ENCODE measurements around the gene CPNE7. TPM values are rescaled to one million over a fixed set of nuclear protein-coding genes. Genes with fewer than 3 reads are reported as not detected.
A peak's percentile ranks its signal among the peaks of the same experiment; 100 is the strongest.

The CPNE7 gene
- total and polyA plus RNA-seq, 2 of the 13 experiments (the other 11 are each of a cell fraction or from before 2014, with no cell fraction given): 0.59 TPM; not detected in 1

DNA sequence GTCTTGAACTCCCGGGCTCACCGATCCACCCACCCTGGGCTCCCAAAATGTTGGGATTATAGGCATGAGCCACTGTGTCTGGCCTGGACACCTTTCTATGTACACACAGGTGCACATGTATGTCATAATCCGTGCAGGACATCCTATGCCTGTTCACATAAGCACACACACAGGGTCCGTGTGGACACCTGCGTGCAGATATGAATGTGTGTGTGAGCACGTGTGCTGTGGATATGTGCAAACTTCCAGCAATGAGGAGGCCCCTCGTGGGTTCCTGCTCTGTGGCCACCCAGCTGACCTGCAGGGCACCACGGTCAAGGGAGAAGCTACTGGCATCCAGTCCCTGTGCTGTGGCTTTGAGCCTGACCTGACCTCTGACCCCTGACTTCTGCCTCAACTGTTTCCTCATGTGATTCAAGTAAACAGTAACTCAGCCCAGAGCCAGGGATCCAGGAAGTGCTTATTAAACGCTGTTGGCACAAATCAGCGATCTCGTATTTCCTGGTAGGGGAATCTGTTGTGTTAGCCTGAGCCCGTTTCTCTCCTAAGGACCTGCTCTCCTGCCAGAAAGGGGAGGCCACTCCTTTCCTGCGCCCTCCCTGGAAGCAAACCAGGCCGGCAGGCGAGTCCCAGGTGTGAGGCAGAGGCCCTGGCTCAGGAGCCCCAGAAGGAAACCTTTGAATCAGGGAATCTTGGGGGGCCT is 6.5 kb downstream of the CPNE7 start (continued):
- TF ChIP-seq HDAC1 (CRISPR knock-in tag; IDR thresholded peaks at IDR 0.05) (peak; percentile 74), U2AF2 (IDR thresholded peaks at IDR 0.05; ENCODE audit: low read depth, low read length) (no peak), NR2C2 (CRISPR knock-in tag; IDR thresholded peaks at IDR 0.05; ENCODE audit: borderline replicate concordance) (peak; percentile 95), ZBTB7B (CRISPR knock-in tag; IDR thresholded peaks at IDR 0.05) (peak; percentile 5; the same call in 1 of the 2 replicates), ZNF205 (CRISPR knock-in tag; IDR thresholded peaks at IDR 0.05) (no peak), ZNF121 (CRISPR knock-in tag; IDR thresholded peaks at IDR 0.05) (no peak), SAP130 (CRISPR knock-in tag; IDR thresholded peaks at IDR 0.05; ENCODE audit: low read depth) (peak; percentile 87), TBX3 (IDR thresholded peaks at IDR 0.05; ENCODE audit: borderline replicate concordance) (no peak), KAT8 (CRISPR knock-in tag; IDR thresholded peaks at IDR 0.05) (peak; percentile 58), PTBP1 (IDR thresholded peaks at IDR 0.05; ENCODE audit: low read depth, low read length, poor library complexity, severe bottlenecking) (no peak), CC2D1A (CRISPR knock-in tag; IDR thresholded peaks at IDR 0.05) (no peak), TGIF2 (CRISPR knock-in tag; IDR thresholded peaks at IDR 0.05) (no peak), PPARG (CRISPR knock-in tag; conservative IDR thresholded peaks at IDR 0.05) (0 out of 2 replicates have a peak, but pooled peaks have one; percentile 22), ZKSCAN5 (CRISPR knock-in tag; IDR thresholded peaks at IDR 0.05) (no peak), MLLT10 (CRISPR knock-in tag; IDR thresholded peaks at IDR 0.05) (no peak), SMC3 (IDR thresholded peaks at IDR 0.05; ENCODE audit: low read length) (no peak), MEIS1 (CRISPR knock-in tag; IDR thresholded peaks at IDR 0.05; ENCODE audit: borderline replicate concordance) (no peak), HOXA9 (CRISPR knock-in tag; IDR thresholded peaks at IDR 0.05; ENCODE audit: borderline replicate concordance) (no peak), NR2F6 (IDR thresholded peaks at IDR 0.05) (peak; percentile 99), NR2F6 (CRISPR knock-in tag; IDR thresholded peaks at IDR 0.05) (peak; percentile 99), ZNF260 (CRISPR knock-in tag; IDR thresholded peaks at IDR 0.05; ENCODE audit: borderline replicate concordance, low read depth) (no peak), ZNF777 (CRISPR knock-in tag; IDR thresholded peaks at IDR 0.05) (no peak), ZKSCAN8 (CRISPR knock-in tag; IDR thresholded peaks at IDR 0.05; ENCODE audit: borderline replicate concordance) (no peak), RNF2 (conservative IDR thresholded peaks at IDR 0.05; ENCODE audit: low read depth) (no peak)
- TF ChIP-seq, protein P1, sequence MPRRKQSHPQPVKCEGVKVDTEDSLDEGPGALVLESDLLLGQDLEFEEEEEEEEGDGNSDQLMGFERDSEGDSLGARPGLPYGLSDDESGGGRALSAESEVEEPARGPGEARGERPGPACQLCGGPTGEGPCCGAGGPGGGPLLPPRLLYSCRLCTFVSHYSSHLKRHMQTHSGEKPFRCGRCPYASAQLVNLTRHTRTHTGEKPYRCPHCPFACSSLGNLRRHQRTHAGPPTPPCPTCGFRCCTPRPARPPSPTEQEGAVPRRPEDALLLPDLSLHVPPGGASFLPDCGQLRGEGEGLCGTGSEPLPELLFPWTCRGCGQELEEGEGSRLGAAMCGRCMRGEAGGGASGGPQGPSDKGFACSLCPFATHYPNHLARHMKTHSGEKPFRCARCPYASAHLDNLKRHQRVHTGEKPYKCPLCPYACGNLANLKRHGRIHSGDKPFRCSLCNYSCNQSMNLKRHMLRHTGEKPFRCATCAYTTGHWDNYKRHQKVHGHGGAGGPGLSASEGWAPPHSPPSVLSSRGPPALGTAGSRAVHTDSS (CRISPR knock-in tag; conservative IDR thresholded peaks at IDR 0.05): no peak
- TF ChIP-seq, protein P2, sequence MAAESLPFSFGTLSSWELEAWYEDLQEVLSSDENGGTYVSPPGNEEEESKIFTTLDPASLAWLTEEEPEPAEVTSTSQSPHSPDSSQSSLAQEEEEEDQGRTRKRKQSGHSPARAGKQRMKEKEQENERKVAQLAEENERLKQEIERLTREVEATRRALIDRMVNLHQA (CRISPR knock-in tag; IDR thresholded peaks at IDR 0.05): no peak
- TF ChIP-seq, protein P3, sequence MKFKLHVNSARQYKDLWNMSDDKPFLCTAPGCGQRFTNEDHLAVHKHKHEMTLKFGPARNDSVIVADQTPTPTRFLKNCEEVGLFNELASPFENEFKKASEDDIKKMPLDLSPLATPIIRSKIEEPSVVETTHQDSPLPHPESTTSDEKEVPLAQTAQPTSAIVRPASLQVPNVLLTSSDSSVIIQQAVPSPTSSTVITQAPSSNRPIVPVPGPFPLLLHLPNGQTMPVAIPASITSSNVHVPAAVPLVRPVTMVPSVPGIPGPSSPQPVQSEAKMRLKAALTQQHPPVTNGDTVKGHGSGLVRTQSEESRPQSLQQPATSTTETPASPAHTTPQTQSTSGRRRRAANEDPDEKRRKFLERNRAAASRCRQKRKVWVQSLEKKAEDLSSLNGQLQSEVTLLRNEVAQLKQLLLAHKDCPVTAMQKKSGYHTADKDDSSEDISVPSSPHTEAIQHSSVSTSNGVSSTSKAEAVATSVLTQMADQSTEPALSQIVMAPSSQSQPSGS (CRISPR knock-in tag; IDR thresholded peaks at IDR 0.05): no peak
- TF ChIP-seq, protein P4, sequence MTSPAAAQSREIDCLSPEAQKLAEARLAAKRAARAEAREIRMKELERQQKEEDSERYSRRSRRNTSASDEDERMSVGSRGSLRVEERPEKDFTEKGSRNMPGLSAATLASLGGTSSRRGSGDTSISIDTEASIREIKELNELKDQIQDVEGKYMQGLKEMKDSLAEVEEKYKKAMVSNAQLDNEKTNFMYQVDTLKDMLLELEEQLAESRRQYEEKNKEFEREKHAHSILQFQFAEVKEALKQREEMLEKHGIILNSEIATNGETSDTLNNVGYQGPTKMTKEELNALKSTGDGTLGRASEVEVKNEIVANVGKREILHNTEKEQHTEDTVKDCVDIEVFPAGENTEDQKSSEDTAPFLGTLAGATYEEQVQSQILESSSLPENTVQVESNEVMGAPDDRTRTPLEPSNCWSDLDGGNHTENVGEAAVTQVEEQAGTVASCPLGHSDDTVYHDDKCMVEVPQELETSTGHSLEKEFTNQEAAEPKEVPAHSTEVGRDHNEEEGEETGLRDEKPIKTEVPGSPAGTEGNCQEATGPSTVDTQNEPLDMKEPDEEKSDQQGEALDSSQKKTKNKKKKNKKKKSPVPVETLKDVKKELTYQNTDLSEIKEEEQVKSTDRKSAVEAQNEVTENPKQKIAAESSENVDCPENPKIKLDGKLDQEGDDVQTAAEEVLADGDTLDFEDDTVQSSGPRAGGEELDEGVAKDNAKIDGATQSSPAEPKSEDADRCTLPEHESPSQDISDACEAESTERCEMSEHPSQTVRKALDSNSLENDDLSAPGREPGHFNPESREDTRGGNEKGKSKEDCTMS (CRISPR knock-in tag; conservative IDR thresholded peaks at IDR 0.05): no peak

Measured in HepG2 (cell line).